ENCODE data around the gene ATOH8.

Gene ATOH8

GRCh38 chr2:85802354-85803103 lies 48.7 kb downstream of the ATOH8 start:
- DNase-seq (ENCODE audit: low read depth): no peak

DNA sequence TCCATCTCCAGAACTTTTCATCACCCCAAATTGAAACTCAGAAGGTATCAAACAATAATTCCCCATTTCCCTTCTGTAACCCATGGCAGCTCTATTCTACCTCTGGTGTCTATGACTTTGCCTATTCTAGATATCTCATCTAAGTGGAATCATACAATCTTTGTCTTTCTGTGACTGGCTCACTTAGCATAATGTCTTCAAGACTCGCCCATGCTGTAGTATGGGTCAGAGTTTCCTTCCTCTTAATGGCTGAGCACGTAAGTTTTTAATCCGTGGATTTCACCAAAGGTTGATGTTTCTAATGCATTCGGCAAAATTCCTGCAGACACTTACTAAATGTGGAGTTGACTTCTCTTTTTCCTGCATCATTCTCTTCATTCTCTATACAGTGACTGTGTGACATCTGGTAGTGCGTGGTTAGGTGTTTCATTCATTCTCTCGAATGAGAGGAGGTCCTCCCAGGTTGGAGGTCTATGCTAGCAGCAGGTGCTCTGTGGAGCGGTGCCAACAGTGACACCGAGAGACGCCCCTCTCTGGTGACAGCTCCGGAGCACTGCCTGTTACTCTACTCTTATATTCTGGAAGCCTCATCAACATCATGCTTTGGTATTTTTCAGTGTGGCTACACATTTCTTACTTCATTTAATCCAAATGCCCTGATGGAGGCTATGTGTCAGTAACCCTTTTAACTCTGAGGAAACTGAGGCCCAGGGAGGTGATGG lies 50.1 kb downstream of the ATOH8 start:
- no peak for DNase-seq (ENCODE audit: low read depth)

DNA sequence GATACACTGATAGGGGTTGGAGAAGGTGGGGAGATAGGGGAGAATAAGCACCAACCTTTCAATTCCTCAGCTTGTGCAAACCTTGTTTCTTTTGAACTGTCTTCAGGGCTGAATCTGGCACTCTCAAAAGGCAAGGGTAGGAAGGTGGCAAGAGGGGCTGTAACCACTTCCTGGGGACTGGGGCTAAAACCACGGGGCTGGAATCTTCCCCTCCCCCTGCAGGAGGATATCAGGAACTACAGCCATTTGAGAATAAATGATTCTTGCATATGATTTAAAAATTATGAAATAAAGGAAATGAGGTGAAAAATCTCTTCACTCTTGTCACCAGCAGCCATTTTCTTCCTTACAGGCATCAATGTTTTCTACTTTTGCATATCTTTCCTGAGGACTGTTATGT lies 50.8 kb downstream of the ATOH8 start:
- DNase-seq (ENCODE audit: low read depth): no peak

DNA sequence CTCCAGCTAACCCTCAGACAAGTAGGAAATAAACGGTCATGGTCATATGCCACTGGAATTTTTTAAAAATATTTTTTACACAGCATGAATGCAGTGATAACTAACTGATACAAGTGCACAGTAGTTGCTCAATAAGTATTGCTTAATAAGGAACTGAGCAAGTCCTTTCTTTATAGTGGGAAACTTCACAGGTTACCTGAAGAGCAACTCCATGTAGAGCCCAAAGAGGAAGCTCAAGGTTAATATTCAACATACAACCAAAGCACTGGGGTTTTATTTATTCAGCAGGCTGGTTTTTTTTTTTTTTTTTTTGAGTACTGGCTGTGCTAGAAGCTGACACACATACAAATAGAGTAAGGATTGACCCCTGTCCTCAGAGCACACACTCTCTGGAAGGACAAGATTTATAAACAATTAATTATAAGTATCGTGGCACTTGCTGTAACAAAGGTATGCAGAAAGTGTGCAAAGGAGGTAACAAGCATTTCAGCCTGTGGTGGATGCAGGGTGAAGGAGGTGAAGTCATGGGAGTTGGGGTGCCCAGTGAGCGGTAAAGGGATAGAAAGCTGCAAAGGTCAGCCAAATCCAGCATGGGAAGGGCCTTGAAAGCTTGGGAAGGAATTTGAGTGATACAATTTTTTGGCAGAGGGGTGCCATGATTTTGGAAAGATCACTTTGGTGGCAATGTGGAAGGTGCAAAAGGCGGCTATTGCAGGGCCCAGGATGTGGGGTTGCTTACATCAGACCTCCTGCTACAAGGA lies 52.7 kb downstream of the ATOH8 start:
- no peak for DNase-seq (ENCODE audit: low read depth)

- no peak for DNase-seq (ENCODE audit: low read depth)
Observed at GRCh38 chr2:85807756-85808155, 54.0 kb downstream of the ATOH8 start.

GRCh38 chr2:85810371-85811179 lies 56.8 kb downstream of the ATOH8 start:
- DNase-seq (ENCODE audit: low read depth): no peak

GRCh38 chr2:85811180-85812093 lies 57.6 kb downstream of the ATOH8 start:
- DNase-seq (ENCODE audit: low read depth): no peak

GRCh38 chr2:85812094-85812735 lies 58.4 kb downstream of the ATOH8 start:
- DNase-seq (ENCODE audit: low read depth): no peak

- no peak for DNase-seq (ENCODE audit: low read depth)
Observed at GRCh38 chr2:85813211-85813981, 59.6 kb downstream of the ATOH8 start.

- DNase-seq (ENCODE audit: low read depth): peak; percentile 69
Observed at GRCh38 chr2:85813982-85814801, 60.4 kb downstream of the ATOH8 start.

GRCh38 chr2:85814802-85815550 lies 61.2 kb downstream of the ATOH8 start:
- no peak for DNase-seq (ENCODE audit: low read depth)

GRCh38 chr2:85819811-85820510 lies 66.2 kb downstream of the ATOH8 start:
- DNase-seq (ENCODE audit: low read depth): no peak

DNA sequence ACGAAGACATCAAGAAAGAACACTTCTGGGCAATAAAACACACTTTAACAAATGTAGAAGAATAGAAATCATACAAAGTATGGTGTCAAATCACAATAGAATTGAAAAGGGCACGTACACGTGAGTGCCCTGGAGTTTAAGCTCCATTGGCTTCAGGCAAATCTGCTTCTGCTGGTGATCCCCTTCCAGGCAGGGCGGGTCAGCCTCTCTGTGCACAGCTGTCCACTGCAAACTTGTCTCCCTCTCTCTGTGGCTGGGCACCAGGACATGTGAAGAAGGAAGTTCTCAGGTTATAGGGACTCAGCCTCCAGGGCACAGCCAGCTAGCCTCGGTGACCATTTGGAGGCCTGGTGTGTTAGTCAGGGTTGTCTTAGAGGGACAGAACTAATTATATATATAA lies 69.0 kb downstream of the ATOH8 start:
- DNase-seq (ENCODE audit: low read depth): no peak

DNA sequence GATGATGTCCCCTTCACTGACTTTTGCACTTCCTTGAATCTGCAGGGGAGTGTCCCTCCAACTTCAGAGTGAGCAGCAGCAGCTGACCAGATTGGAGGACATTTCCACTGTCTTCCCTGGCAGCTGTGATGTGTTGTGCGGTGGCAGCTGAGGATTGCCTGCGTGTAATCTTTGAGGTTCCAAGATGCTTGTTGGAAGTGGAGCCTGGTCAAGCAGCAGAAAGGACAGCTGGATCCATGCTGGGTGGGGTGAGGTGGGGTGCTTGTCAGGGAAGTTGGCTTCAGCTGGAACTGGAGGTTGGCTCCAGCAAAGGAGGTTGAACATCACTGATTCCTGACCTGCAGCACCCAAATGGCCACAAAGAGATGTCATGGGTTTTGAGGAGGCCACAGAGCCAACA lies 70.2 kb downstream of the ATOH8 start:
- no peak for DNase-seq (ENCODE audit: low read depth)

- peak; percentile 49 for DNase-seq (ENCODE audit: low read depth)
Observed at GRCh38 chr2:85826990-85827878, 73.4 kb downstream of the ATOH8 start.

DNA sequence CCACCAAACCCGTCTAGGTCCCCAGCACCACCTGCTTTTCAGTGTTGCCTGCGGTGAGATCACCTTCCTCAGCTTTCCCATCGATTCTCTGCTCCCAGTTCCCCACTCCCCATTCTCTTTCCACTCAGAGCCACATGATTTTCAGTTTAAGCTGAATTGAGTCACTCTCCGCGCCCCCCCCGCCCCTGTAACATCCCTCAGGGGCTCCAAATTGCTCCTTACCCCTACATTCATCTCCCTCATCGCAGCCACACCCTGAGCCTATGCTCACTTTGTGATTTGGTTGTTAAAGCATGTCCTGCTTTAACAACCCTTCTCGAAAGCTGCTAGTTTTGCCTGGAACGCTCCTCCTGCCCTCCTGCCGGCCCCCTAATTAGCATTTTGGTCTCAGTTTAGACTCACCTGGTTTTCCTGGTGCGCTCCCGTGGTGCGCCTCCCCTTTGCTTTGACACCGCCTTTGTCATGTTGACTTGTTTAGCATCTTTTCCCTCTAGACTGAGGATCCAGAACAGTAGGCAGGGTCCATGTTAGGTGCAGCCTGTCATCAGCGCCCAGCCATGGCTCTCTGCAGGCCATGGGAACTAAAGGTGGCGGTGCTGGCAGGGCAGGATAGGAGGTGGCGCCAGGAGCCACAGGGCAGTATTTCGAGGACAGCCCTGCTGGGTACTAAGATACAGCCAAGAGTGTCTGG lies 74.2 kb downstream of the ATOH8 start:
- no peak for DNase-seq (ENCODE audit: low read depth)

Data from stimulated activated CD8-positive, alpha-beta memory T cell treated with anti-CD3 and anti-CD28 coated beads, Interleukin-15, amount 100 ng/mL, for 24 hours (primary cell).